Activated T-cell treated with anti-CD3 and anti-CD28 coated beads for 48 hours (primary cell): ENCODE measurements around the gene SLAMF8.
A peak's percentile ranks its signal among the peaks of the same experiment; 100 is the strongest.

ENCODE experiments used
- DNase-seq: peaks from one replicate; pipeline ENCODE4 v3.0.0-alpha.2; 2020; ENCODE audit warnings: low read depth

Gene SLAMF8

DNA sequence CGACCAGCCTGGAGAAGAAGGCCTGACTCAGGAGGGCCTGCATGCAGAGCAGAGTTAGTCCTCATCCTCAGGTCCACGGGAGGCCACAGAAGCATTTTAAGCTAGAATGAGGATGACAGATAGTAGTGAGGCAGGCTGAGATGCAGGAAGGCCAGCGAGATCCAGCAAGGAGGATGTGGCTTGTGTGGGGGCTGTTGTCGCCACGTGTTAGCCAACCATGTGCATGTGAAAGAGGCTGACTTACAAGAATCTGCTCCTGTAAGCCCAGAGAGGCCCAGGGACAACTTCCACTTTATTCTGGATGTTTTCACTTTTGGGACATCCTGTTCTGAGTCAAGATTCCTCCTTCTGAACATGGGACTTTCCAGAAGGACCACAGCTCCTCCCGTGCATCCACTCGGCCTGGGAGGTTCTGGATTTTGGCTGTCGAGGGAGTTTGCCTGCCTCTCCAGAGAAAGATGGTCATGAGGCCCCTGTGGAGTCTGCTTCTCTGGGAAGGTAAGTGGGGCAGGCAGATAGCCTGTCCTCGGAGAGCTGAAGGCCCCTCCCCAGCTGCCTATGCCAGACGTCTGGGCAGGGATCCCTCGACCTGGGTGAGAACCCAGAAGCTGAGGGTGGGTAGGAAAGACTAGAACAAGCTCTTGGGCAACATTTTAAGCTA, at the start of gene SLAMF8:
Gene SLAMF8, plus strand, starts transcription at position 433 of the 661 bp plus-strand sequence. Its CDS starts 26 bp downstream, at position 459.
- DNase-seq, result peak; percentile 35

DNA sequence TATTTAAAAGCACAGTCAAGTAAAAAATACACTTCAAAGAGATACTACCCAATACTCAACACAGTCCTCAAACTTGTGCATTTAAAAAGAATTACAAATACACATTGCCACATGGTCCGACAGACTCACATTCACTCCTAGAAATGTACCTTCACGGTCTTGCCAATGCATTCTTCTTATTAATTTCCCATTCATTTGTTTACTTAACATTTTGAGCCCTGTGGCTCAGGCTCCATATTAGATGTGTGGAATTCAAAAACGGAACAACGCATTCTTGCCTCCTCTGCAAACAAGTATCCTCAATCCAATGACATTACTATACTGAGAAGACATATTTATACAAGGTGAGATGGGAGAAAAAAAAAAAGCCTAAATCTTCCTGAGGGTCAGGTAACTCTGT, 48.4 kb upstream of the SLAMF8 start:
- no peak for DNase-seq

DNA sequence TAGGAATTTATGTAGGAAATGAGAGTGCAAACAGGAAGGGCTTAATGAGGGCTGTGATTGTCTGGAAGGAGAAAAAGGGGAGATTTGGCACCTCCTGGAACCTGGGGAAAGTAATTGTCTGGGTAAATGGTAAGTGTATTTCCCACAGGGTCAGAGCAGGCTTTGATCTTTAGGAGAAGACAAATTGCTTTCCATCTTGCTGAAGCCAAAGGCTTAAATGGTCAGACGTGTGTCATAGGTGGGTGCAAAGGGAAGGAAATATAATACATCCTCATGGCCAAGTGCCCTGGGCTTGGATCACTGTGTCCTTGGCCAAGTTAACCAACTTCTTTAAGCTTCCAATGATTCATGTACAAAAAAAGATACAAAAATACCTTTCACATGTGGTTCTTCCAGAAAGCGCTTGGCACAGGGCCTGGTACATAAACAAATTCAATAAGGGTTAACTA, 47.2 kb upstream of the SLAMF8 start:
- DNase-seq, result no peak

DNA sequence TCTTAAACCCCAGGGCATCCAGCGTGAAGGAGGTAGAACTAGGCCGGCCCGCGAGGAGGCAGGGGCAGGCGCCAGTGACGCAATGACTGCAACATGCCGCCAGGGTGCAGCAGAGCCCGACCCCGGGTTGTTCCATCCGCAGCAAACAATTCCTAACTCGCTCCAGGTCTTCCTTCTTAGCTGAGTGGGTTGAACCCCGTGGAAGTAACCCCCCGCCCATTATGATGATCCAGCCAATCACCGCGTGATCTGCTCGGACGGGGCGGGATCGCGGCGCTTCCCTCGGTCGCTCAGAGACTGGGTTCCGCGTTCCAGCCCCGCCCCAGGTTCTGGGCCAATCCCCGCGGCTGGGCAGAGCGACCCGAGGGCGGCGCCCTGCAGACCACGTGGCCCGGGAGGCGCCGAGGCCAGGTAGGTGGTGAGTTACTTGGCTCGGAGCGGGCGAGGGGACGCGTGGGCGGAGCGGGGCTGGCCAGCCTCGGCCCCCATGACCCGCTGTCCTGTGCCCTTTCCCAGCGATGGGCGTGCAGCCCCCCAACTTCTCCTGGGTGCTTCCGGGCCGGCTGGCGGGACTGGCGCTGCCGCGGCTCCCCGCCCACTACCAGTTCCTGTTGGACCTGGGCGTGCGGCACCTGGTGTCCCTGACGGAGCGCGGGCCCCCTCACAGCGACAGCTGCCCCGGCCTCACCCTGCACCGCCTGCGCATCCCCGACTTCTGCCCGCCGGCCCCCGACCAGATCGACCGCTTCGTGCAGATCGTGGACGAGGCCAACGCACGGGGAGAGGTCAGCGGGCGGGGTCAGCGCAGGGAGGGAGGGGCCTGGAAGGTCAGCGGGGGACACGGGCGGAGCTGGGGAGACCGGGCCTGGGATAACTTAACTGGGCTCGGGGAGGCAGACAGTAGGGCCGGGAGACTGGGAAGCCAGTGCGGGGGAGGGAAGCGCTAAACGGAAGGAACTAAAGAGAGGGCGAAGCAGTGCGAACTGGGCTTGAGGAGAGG, 45.8 kb upstream of the SLAMF8 start, which contains the start of gene DUSP23:
Gene DUSP23, plus strand, starts transcription at position 380 of the 1,000 bp plus-strand sequence. Its CDS starts 139 bp downstream, at position 519.
- DNase-seq, result peak; percentile 94

- DNase-seq, result no peak
Measured at GRCh38 chr1:159781992-159782391, 44.7 kb upstream of the SLAMF8 start.

- DNase-seq, result no peak
Measured at GRCh38 chr1:159783724-159784123, 42.9 kb upstream of the SLAMF8 start.

DNA sequence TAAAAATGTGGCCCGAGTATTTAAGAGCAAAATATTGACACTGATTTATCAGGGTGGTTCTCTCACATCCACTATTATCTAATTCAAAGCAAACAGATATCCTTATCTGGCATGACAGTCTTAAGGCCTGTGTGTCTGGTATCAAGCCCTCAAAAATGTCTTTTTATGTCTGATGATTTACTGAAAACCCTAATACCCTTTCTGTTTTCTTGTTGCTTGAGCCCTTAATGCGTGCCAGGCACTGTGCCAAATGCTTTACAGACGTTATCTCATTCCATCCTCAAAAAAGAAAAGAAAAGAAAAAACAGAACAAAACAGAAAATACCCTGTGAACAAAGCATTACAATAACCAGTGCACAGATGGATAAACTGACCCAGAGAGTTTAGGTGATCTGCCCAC, 40.2 kb upstream of the SLAMF8 start:
- no peak for DNase-seq

DNA sequence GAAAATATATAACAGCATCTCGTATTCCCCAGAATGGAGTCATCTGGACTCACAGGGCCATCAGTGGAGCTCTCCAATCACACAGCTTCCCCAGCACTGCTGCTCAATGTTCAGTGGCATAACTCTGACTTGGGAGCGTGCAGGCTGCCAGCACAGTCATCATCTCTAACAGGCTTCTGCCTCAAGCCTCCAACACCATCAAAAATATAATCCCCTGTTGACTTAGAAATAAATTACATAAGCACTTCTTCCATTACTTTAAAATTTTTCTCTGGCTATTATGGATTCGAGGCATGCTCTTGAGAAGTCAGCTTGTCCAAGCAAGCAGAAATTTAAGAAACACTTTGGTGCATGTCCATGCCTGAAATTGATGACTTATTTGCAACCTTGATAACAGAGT, 39.7 kb upstream of the SLAMF8 start:
- DNase-seq, result no peak

DNA sequence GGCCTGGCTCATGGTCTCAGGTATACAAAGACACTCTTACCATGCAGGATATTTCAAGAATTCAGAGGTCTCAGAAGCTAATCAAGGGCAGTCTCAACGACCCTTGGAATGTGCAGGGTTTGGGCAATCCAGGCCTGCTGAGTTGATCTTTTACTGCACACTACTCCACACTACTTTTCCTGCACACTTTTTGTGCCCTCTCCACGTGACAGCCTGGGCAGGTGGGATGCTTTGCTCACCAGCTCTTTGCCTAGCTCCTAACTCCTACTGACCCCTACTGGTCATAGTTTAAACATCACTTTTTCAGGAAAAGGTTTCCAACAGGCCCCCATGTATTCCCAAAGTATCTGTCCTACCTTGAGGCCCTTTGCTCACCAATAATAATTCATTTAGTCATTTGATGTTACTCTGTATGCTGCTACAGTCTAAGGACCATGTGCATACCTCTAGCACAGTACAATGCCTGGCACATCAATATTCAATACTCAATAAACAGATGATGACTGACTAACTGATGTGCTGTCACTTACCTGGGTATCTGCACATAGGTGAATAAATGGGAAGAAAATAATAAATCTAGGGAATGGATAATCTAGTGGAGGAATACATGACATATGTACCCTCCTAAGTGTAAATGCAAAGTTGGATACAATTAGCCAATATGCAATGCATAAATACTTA, 36.3 kb upstream of the SLAMF8 start:
- DNase-seq, result no peak

- no peak for DNase-seq
Measured at GRCh38 chr1:159791031-159791430, 35.6 kb upstream of the SLAMF8 start.

- no peak for DNase-seq
Measured at GRCh38 chr1:159791461-159791860, 35.2 kb upstream of the SLAMF8 start.

DNA sequence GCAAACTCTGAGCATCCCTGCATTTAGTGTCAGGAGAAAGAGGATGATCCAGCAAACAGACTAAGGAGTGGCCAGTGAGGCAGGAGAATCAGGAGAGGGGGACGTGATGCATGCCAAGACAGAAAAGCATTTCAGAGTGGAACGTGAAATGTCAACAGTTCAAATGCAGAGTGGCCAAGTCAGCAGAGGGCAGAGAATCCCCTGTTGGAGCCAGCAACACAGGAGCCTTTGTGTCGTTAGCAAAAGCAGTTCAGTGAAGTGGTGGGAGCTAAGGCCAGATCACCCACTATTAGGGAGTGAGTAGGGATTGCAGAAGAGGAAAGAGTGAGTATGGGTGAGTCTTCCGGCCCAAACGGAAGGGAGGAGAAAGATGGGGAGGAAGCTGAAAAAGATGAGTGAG, 31.1 kb upstream of the SLAMF8 start:
- no peak for DNase-seq

- no peak for DNase-seq
Measured at GRCh38 chr1:159798893-159799292, 27.8 kb upstream of the SLAMF8 start.

DNA sequence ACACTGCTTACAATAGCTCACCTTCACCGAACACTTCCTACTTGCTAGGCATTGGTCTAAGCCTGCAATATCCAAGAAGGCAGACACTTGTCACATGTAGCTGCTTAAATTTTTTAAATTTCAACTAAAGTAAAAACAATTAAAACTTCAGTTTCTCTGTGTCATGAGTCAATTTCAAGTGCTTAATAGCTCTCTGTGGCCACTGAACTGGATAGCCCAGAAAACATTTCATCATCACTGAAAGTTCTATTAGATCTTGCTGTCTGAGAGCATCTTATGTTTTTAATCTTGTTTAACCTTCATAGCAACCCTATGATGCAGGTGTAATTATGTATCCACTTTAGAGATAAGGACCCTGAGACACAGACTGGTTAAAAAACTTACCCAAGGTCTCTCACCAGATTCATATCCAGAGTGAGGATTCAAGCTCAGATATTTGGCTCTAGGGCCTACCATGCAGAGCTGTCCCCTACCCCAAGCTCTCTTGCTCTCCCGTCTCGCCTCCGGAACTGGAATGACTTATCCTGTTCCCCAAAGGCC, 27.2 kb upstream of the SLAMF8 start:
- DNase-seq, result no peak

GRCh38 chr1:159800177-159800930, 26.3 kb upstream of the SLAMF8 start:
- DNase-seq, result no peak

- DNase-seq, result no peak
Measured at GRCh38 chr1:159802111-159802510, 24.6 kb upstream of the SLAMF8 start, which contains the start of gene FCRL6. TSS of gene FCRL6 (plus strand) at chr1:159802360. CDS start at chr1:159802425, 65 bp downstream.

DNA sequence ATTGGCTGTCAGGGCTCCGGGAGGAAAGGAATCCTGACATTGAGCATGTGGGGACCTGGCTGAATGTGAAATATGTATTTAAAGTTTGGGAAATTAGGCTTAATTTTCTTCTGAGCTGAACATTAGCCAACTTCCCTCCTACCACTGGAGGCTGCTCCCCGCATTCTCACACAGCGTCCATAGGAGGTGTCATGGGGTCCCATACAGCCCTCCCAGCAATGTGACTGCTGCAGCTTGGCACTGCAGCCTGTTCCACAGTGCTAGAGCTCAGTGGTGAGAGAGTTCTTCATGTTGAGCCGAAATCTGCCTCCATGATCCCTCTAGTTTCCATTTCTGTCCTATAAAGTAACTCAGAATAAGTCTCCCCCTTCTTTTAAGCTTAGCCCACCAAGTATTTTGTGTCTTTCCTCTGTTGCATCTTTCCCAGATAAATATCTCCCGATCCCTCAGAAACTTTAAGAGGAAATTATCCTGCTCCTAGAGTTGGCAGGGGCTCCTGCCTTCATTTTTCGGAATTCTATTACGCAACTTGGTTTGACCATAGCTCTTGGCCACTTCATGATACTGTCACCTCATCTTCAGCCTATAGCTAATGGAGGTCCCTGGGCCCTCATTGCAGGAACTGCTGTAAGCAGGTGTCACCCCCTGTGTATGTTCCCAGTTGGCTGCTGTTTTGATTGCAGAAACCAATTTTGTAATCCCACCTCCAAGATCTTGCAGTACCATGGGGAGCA, 22.6 kb upstream of the SLAMF8 start:
- no peak for DNase-seq

DNA sequence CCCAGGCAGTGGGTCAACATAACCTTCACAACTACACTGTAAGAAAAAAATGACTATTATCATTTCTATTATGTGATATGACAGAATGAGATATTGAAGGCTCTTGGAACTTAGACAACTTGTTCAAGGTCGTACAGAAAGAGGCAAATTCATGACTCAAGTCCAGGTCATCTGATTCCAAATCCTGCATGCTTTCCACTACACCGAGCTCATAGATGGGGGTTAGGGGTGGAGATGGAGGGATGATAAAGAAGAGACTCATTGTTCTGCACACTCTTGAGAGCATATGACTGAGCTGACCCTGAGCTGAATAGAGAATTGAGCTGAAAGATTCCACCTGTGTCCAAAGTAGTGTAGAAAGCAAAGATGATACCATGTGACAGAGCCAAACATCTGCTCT, 21.7 kb upstream of the SLAMF8 start:
- DNase-seq, result no peak

GRCh38 chr1:159815926-159816325, 10.7 kb upstream of the SLAMF8 start:
- no peak for DNase-seq

- no peak for DNase-seq
Measured at GRCh38 chr1:159817276-159818041, 9.2 kb upstream of the SLAMF8 start.
